ENCODE measurements around the gene USP1.
A peak's percentile ranks its signal among the peaks of the same experiment; 100 is the strongest.

The USP1 gene

DNA sequence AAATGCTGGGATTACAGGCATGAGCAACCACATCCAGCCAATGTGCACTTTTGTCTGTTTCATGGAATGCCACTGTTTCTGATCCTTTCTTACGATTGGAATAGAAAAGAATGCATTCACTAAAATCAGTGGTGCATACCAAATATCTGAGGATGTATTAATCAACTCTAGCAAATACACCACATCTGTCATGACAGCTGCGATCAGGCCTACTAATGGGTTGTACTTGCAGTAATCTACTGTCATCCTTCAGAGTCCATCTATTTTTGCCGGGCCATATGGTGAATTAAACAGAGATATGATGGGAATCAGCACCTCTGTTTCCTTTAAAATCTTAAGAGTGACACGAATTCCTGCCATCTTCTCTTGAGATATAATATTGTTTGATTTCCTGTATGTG lies 8.5 kb upstream of the USP1 start:
- no peak for TF ChIP-seq TAF1 (IDR thresholded peaks at IDR 0.05; ENCODE audit: borderline replicate concordance, low read depth, low read length)
- TF ChIP-seq POLR2A (IDR thresholded peaks at IDR 0.05; ENCODE audit: low read depth, low read length): no peak
- TF ChIP-seq POLR2AphosphoS5 (IDR thresholded peaks at IDR 0.05; ENCODE audit: low read depth, low read length): no peak
- FAIRE-seq: no peak
- no peak for DNase-seq (ENCODE audit: insufficient read length)

DNA sequence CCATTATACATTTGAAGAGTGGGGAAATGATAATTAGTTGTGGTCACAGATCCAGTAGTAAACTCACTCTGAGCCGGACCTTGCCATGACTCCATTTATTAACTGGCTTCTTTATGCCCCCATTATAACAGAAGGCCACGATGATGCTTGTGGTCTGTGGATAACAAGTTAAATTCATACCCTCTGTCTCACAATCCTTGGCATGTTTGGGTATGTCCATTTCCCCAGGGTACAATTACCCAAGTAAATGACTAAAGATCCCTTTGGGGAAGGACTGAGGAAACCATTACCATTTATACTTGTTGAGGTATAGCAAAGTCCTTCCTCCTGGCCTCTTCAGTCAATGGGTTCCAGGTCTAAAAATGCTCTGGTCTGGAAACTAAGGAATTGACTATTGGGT lies 7.3 kb upstream of the USP1 start:
- TF ChIP-seq POLR2AphosphoS5 (IDR thresholded peaks at IDR 0.05; ENCODE audit: low read depth, low read length) (no peak), TAF1 (IDR thresholded peaks at IDR 0.05; ENCODE audit: borderline replicate concordance, low read depth, low read length) (no peak), POLR2A (IDR thresholded peaks at IDR 0.05; ENCODE audit: low read depth, low read length) (no peak)
- no peak for DNase-seq (ENCODE audit: insufficient read length)
- no peak for FAIRE-seq

DNA sequence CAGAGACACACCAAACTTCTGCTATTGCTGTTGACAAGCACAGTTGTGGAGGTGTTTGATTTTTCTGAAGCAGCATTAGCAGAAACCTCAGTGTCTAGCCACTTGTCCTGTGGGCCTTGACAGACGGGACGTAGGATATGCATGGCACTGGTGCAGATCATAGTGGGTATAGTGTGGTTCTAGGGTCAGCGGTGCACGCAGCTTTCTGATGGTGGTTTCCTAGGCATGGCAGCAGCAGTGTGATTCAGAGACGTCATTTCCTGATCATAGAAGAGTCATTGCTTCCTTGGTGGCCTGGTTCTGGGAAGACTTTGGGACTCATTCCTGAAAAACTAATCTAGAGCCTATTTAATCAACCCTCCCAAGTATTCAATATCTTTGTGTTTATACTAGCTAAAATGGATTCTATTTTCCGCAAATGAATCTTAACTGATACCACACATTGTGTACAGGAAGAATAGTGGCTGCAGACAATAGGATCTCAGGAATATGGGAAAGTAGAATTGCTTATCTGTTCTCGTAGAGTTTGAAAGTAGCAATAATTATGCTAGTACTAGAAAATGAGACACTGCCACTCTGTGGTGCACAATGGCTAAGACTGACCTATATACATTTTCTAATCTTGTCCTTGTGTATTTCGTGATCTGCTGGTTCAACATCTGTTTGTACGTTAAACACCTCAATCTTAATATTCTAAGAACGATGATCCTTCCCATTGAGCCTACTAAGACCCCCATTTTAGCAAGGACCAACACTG lies 2.8 kb upstream of the USP1 start:
- TF ChIP-seq POLR2AphosphoS5 (IDR thresholded peaks at IDR 0.05; ENCODE audit: low read depth, low read length) (no peak), TAF1 (IDR thresholded peaks at IDR 0.05; ENCODE audit: borderline replicate concordance, low read depth, low read length) (no peak), POLR2A (IDR thresholded peaks at IDR 0.05; ENCODE audit: low read depth, low read length) (no peak)
- no peak for FAIRE-seq
- DNase-seq (ENCODE audit: insufficient read length): no peak

DNA sequence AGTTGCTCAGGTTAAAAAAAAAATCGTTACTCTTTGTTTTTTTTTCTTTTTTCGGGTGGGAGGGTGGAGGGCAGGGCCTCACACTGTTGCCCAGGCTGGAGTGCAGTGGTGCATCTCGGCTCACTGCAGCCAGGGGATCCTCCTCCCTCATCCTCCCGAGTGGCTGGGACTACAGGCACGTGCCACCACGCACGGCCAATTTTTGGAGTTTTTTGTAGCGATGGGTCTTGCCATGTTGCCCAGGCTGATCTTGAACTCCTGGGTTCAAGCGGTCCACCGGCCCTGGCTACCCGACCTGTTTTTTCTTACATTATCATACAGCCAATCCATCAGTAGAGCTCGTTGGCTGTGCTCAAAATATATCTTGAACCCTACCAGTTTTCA lies 2.2 kb upstream of the USP1 start:
- DNase-seq (ENCODE audit: insufficient read length) (no peak), FAIRE-seq (no peak)
- no peak for TF ChIP-seq TAF1 (IDR thresholded peaks at IDR 0.05; ENCODE audit: borderline replicate concordance, low read depth, low read length)
- TF ChIP-seq POLR2AphosphoS5 (IDR thresholded peaks at IDR 0.05; ENCODE audit: low read depth, low read length): no peak
- no peak for TF ChIP-seq POLR2A (IDR thresholded peaks at IDR 0.05; ENCODE audit: low read depth, low read length)

DNA sequence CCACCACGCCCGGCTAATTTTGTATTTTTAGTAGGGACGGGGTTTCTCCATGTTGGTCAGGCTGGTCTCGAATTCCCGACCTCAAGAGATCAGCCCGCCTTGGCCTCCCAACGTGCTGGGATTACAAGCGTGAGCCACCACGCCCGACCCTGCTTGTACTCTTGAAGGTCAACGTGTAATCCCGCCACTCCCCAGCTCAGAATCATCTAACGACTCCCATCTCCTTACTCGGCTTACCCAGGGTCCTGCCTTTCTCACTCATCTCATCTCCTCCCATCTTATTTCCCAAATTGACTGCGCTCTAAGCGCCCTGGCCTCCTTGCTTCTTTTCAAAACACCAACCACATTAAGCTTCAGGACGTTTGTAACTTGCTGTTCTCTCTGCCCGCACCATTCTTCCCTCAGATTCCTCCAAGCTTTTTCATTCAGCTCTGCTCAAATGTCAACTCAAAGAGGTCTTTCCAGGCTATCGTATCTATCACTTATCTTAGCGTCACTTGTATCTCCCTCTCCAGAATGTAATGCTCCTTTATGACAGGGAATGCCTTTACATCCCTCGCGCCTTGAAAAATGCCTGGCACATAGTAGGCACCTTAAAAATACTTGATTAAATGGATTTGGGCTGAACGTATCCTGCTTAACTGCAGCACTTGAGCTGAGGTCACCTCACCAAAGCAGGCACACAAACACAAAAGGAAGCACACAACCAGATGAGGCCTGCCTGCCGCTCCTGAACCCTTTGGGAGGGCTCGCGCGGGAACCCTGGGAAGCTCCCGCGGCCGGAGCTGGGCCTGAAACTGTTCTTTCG lies 1.4 kb upstream of the USP1 start:
- no peak for DNase-seq (ENCODE audit: insufficient read length)
- FAIRE-seq: no peak
- no peak for TF ChIP-seq POLR2AphosphoS5 (IDR thresholded peaks at IDR 0.05; ENCODE audit: low read depth, low read length)

DNA sequence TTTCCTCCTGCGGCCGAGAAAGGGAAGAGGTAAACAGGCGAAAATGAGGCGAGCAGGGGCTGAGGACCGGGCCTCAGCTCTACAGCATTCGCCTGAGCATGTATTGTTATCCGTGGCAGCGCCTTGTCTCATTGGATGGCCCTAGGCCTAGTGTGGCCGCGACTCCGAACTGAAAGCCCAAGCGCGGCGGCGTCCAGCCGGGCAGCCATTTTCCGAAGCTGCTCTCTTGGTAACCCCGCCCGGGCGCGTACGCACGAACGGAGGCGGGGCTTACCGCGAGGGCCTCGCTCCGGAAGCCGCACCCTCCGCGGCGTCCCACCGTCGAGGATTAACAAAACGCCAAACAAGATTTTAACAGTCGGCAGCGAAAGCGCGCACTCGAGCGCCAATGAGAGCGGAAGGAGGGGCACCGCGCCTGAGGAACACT lies 797 bp upstream of the USP1 start:
- peak; percentile 97 for FAIRE-seq
- peak; percentile 89 for TF ChIP-seq TAF1 (IDR thresholded peaks at IDR 0.05; ENCODE audit: borderline replicate concordance, low read depth, low read length)
- peak; percentile 88; the same call in 1 of the 2 replicates for TF ChIP-seq POLR2AphosphoS5 (IDR thresholded peaks at IDR 0.05; ENCODE audit: low read depth, low read length)
- TF ChIP-seq POLR2A (IDR thresholded peaks at IDR 0.05; ENCODE audit: low read depth, low read length): peak; percentile 95
- DNase-seq (ENCODE audit: insufficient read length): peak; percentile 55

DNA sequence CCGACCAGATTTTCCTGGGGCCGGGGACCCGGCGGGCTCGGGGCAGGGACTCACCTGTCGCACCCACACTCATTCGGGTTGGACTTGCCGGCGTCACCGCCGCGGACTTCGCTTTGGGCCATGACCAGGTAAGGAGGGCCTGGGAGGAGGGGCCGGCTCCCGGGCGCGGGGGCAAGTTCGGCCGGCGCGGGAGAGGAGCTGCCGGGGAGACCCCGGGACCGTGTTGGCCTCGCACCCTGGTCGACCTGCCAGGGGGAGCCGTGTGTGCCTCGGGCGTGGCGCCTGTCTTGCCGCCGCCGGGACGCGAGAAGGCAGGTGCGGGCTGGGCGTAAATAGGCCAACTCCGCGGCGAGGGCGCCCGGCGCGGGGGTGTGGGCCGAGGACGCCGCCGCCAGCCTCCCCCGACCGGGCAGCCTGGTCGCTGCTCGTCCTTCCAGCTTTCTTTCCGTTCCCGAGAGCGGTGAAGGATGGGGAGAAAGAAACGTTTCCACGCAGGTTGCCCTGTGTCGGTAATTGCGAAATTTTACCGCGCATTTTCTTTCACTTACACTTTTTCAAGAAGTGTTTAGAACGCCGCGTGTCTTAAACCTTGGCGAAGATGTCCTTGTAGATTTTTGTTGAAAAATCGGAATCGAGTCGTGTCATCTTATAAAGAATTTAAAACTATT lies 558 bp downstream of the USP1 start:
- TF ChIP-seq TAF1 (IDR thresholded peaks at IDR 0.05; ENCODE audit: borderline replicate concordance, low read depth, low read length) (no peak), POLR2A (IDR thresholded peaks at IDR 0.05; ENCODE audit: low read depth, low read length) (no peak), POLR2AphosphoS5 (IDR thresholded peaks at IDR 0.05; ENCODE audit: low read depth, low read length) (no peak)
- FAIRE-seq: peak; percentile 72
- DNase-seq (ENCODE audit: insufficient read length): no peak

DNA sequence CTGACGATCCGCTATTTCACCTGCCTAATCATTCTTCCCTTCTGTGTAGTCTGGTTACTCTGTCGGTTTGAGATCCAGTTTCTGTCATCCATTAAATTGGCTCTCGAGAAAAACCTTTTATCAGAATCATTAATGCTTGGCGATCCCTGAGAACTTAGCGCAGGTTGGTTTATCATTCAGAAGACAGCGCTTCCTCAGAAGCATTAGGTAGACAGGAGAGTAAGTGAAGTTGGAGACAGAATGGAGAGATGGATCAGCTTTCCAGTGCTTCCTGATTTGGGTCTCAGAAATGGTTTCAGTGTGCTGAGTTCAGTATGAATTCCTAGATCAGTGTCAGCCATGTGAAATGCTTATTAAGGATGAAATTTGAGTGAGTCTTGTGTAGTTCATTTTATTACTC lies 1.3 kb downstream of the USP1 start:
- DNase-seq (ENCODE audit: insufficient read length) (no peak), FAIRE-seq (no peak)
- TF ChIP-seq POLR2A (IDR thresholded peaks at IDR 0.05; ENCODE audit: low read depth, low read length): no peak
- no peak for TF ChIP-seq TAF1 (IDR thresholded peaks at IDR 0.05; ENCODE audit: borderline replicate concordance, low read depth, low read length)
- no peak for TF ChIP-seq POLR2AphosphoS5 (IDR thresholded peaks at IDR 0.05; ENCODE audit: low read depth, low read length)

DNA sequence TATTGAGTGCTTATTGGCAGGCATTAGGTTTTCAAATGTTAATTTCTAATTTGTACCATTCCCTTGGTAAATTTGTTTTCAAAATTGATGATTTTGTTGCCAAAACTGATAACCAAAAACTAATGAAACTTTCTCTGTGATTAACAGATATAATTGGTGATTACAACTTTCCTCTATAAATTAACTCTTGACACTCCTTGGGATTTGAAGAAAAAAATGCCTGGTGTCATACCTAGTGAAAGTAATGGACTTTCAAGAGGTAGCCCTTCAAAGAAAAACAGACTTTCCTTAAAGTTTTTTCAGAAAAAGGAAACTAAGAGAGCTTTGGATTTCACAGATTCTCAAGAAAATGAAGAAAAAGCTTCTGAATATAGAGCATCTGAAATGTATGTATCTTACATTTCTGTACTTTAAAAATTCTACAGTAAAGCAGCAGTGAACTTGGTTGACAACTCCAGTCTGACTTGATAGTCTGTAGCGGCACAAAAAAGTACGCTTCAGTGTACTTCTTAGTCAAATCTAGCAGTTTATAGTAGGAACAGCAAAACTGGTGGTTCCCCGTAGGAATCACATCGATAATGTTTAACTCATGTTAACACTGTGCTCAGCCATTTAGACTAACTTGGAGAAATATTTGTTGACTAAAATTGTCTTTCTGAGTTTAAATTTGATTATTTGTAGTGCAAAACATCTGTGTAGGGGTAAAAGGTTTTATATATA lies 3.0 kb downstream of the USP1 start:
- DNase-seq (ENCODE audit: insufficient read length): no peak
- no peak for FAIRE-seq
- no peak for TF ChIP-seq POLR2A (IDR thresholded peaks at IDR 0.05; ENCODE audit: low read depth, low read length)
- TF ChIP-seq TAF1 (IDR thresholded peaks at IDR 0.05; ENCODE audit: borderline replicate concordance, low read depth, low read length): no peak
- no peak for TF ChIP-seq POLR2AphosphoS5 (IDR thresholded peaks at IDR 0.05; ENCODE audit: low read depth, low read length)

DNA sequence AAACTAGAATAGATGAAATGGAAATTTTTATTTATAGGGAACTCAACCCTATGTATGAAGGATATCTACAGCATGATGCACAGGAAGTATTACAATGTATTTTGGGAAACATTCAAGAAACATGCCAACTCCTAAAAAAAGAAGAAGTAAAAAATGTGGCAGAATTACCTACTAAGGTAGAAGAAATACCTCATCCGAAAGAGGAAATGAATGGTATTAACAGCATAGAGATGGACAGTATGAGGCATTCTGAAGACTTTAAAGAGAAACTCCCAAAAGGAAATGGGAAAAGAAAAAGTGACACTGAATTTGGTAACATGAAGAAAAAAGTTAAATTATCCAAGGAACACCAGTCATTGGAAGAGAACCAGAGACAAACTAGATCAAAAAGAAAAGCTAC lies 7.9 kb downstream of the USP1 start:
- DNase-seq (ENCODE audit: insufficient read length) (no peak), FAIRE-seq (no peak)
- TF ChIP-seq POLR2AphosphoS5 (IDR thresholded peaks at IDR 0.05; ENCODE audit: low read depth, low read length) (no peak), TAF1 (IDR thresholded peaks at IDR 0.05; ENCODE audit: borderline replicate concordance, low read depth, low read length) (no peak), POLR2A (IDR thresholded peaks at IDR 0.05; ENCODE audit: low read depth, low read length) (no peak)

Data from GM12892 (cell line).